ENCODE data around the gene FBLN1. TPM values are rescaled to one million over a fixed set of nuclear protein-coding genes. Genes with fewer than 3 reads are reported as not detected.

Gene FBLN1
- total and polyA plus RNA-seq, 2 of the 13 experiments (the other 11 are each of a cell fraction or from before 2014, with no cell fraction given): 37.3 to 103 TPM

GRCh38 chr22:45503050-45503815, 550 bp downstream of the FBLN1 start (continued):
- TF ChIP-seq ZBTB4 (CRISPR knock-in tag; IDR thresholded peaks at IDR 0.05; ENCODE audit: borderline replicate concordance): no peak
- no peak for TF ChIP-seq ZBTB1 (CRISPR knock-in tag; IDR thresholded peaks at IDR 0.05; ENCODE audit: borderline replicate concordance)
- TF ChIP-seq POGZ (CRISPR knock-in tag; IDR thresholded peaks at IDR 0.05): no peak
- peak; percentile 40 for TF ChIP-seq UBTF (CRISPR knock-in tag; IDR thresholded peaks at IDR 0.05)
- no peak for TF ChIP-seq MXD1 (CRISPR knock-in tag; IDR thresholded peaks at IDR 0.05)
- TF ChIP-seq KDM2A (CRISPR knock-in tag; IDR thresholded peaks at IDR 0.05; ENCODE audit: borderline replicate concordance, low read depth): 0 out of 2 replicates have a peak, but pooled peaks have one; percentile 10
- TF ChIP-seq GFI1 (CRISPR knock-in tag; IDR thresholded peaks at IDR 0.05; ENCODE audit: borderline replicate concordance): peak; percentile 4; the same call in 1 of the 2 replicates
- peak; percentile 57; the same call in 1 of the 2 replicates for TF ChIP-seq IRF9 (CRISPR knock-in tag; IDR thresholded peaks at IDR 0.05; ENCODE audit: borderline replicate concordance)
- TF ChIP-seq ZNF724P (CRISPR knock-in tag; IDR thresholded peaks at IDR 0.05; ENCODE audit: borderline replicate concordance): no peak
- TF ChIP-seq MEIS1 (CRISPR knock-in tag; IDR thresholded peaks at IDR 0.05; ENCODE audit: borderline replicate concordance): no peak
- TF ChIP-seq ZC3H13 (CRISPR knock-in tag; IDR thresholded peaks at IDR 0.05): peak; percentile 80; the same call in 1 of the 2 replicates
- TF ChIP-seq ZNF33B (CRISPR knock-in tag; IDR thresholded peaks at IDR 0.05): no peak
- TF ChIP-seq ZNF280D (CRISPR knock-in tag; IDR thresholded peaks at IDR 0.05): 0 out of 2 replicates have a peak, but pooled peaks have one; percentile 37
- no peak for TF ChIP-seq ATRX (CRISPR knock-in tag; IDR thresholded peaks at IDR 0.05; ENCODE audit: borderline replicate concordance)
- TF ChIP-seq FOSL2 (CRISPR knock-in tag; IDR thresholded peaks at IDR 0.05): no peak
- no peak for TF ChIP-seq ZNF432 (CRISPR knock-in tag; IDR thresholded peaks at IDR 0.05; ENCODE audit: borderline replicate concordance)
- TF ChIP-seq PCBP1 (IDR thresholded peaks at IDR 0.05; ENCODE audit: borderline replicate concordance, low read depth, low read length): no peak
- no peak for TF ChIP-seq TOPORS (CRISPR knock-in tag; IDR thresholded peaks at IDR 0.05)

Data from HepG2 (cell line).